ENCODE measurements around the gene NTM.

NTM gene

GRCh38 chr11:131824771-131825170 is 454.4 kb downstream of the NTM start:
- no peak for DNase-seq (ENCODE audit: low read depth)
- H3K4me3 ChIP-seq (ENCODE audit: low read length): no peak overlapping the region
- no peak for TF ChIP-seq CTCF (conservative IDR thresholded peaks at IDR 0.05; ENCODE audit: low read depth, low read length)

GRCh38 chr11:131827430-131827829 is 457.0 kb downstream of the NTM start:
- no peak for DNase-seq (ENCODE audit: low read depth)

GRCh38 chr11:131829725-131830124 is 459.3 kb downstream of the NTM start:
- TF ChIP-seq CTCF (conservative IDR thresholded peaks at IDR 0.05; ENCODE audit: low read depth, low read length): no peak
- H3K4me3 ChIP-seq (ENCODE audit: low read length): no peak overlapping the region
- DNase-seq (ENCODE audit: low read depth): no peak

More at GRCh38 chr11:131827430-131827829, 457.0 kb downstream of the NTM start:
- no peak overlapping the region for H3K4me3 ChIP-seq (ENCODE audit: low read length)
- no peak for TF ChIP-seq CTCF (conservative IDR thresholded peaks at IDR 0.05; ENCODE audit: low read depth, low read length)

GRCh38 chr11:131832079-131832478 is 461.7 kb downstream of the NTM start:
- DNase-seq (ENCODE audit: low read depth): no peak
- TF ChIP-seq CTCF (conservative IDR thresholded peaks at IDR 0.05; ENCODE audit: low read depth, low read length): no peak
- H3K4me3 ChIP-seq (ENCODE audit: low read length): no peak overlapping the region

GRCh38 chr11:131833366-131833765 is 463.0 kb downstream of the NTM start:
- H3K4me3 ChIP-seq (ENCODE audit: low read length): no peak overlapping the region
- DNase-seq (ENCODE audit: low read depth): no peak
- no peak for TF ChIP-seq CTCF (conservative IDR thresholded peaks at IDR 0.05; ENCODE audit: low read depth, low read length)

- no peak for DNase-seq (ENCODE audit: low read depth)
- TF ChIP-seq CTCF (conservative IDR thresholded peaks at IDR 0.05; ENCODE audit: low read depth, low read length): no peak
- H3K4me3 ChIP-seq (ENCODE audit: low read length): no peak overlapping the region
Observed at GRCh38 chr11:131837562-131837961, 467.1 kb downstream of the NTM start.

- no peak for DNase-seq (ENCODE audit: low read depth)
- no peak for TF ChIP-seq CTCF (conservative IDR thresholded peaks at IDR 0.05; ENCODE audit: low read depth, low read length)
- H3K4me3 ChIP-seq (ENCODE audit: low read length): no peak overlapping the region
Observed at GRCh38 chr11:131838016-131838415, 467.6 kb downstream of the NTM start.
